Activated naive CD4-positive, alpha-beta T cell treated with anti-CD3 and anti-CD28 coated beads, Interleukin-2, amount 50 U/mL, for 16 hours (primary cell): ENCODE measurements around the gene RASSF8.
A peak's percentile ranks its signal among the peaks of the same experiment; 100 is the strongest.

ENCODE experiments used
- DNase-seq: peaks from one replicate; pipeline ENCODE4 v3.0.0-alpha.2; 2020

The RASSF8 gene

GRCh38 chr12:26062566-26062965 is 104.1 kb downstream of the RASSF8 start:
- no peak for DNase-seq

GRCh38 chr12:26065451-26065850 is 107.0 kb downstream of the RASSF8 start:
- DNase-seq = no peak

GRCh38 chr12:26068503-26068902 is 110.0 kb downstream of the RASSF8 start:
- DNase-seq = no peak

GRCh38 chr12:26069796-26070195 is 111.3 kb downstream of the RASSF8 start:
- no peak for DNase-seq

GRCh38 chr12:26077915-26078702 is 119.6 kb downstream of the RASSF8 start:
- no peak for DNase-seq

- no peak for DNase-seq
Observed at GRCh38 chr12:26080911-26081310, 122.4 kb downstream of the RASSF8 start.

GRCh38 chr12:26086936-26087335 is 128.5 kb downstream of the RASSF8 start:
- DNase-seq = no peak

GRCh38 chr12:26088998-26089397 is 130.5 kb downstream of the RASSF8 start:
- DNase-seq = no peak

- DNase-seq = no peak
Observed at GRCh38 chr12:26090836-26091510, 132.5 kb downstream of the RASSF8 start.

- DNase-seq = no peak
Observed at GRCh38 chr12:26091822-26092221, 133.3 kb downstream of the RASSF8 start.

- no peak for DNase-seq
Observed at GRCh38 chr12:26092346-26093105, 134.0 kb downstream of the RASSF8 start.

- no peak for DNase-seq
Observed at GRCh38 chr12:26095186-26095585, 136.7 kb downstream of the RASSF8 start.

- no peak for DNase-seq
Observed at GRCh38 chr12:26096036-26096435, 137.6 kb downstream of the RASSF8 start.

GRCh38 chr12:26097046-26097878 is 138.8 kb downstream of the RASSF8 start:
- DNase-seq = peak; percentile 52

- DNase-seq = no peak
Observed at GRCh38 chr12:26100666-26101349, 142.3 kb downstream of the RASSF8 start.

- DNase-seq = no peak
Observed at GRCh38 chr12:26101350-26101734, 142.9 kb downstream of the RASSF8 start.

GRCh38 chr12:26101763-26102162 is 143.3 kb downstream of the RASSF8 start:
- DNase-seq = no peak

GRCh38 chr12:26102953-26103352 is 144.5 kb downstream of the RASSF8 start:
- DNase-seq = no peak

GRCh38 chr12:26106347-26106746 is 147.9 kb downstream of the RASSF8 start:
- no peak for DNase-seq

GRCh38 chr12:26108915-26109314 is 150.4 kb downstream of the RASSF8 start:
- no peak for DNase-seq

- DNase-seq = no peak
Observed at GRCh38 chr12:26109343-26109881, 150.9 kb downstream of the RASSF8 start.

GRCh38 chr12:26112232-26112631 is 153.8 kb downstream of the RASSF8 start:
- DNase-seq = no peak
